ENCODE results near the gene FAM120A. TPM values are rescaled to one million over a fixed set of nuclear protein-coding genes. Genes with fewer than 3 reads are reported as not detected.

The FAM120A gene
- total and polyA plus RNA-seq, 7 donors: 37.9 to 126 (median 70.1) TPM

DNA sequence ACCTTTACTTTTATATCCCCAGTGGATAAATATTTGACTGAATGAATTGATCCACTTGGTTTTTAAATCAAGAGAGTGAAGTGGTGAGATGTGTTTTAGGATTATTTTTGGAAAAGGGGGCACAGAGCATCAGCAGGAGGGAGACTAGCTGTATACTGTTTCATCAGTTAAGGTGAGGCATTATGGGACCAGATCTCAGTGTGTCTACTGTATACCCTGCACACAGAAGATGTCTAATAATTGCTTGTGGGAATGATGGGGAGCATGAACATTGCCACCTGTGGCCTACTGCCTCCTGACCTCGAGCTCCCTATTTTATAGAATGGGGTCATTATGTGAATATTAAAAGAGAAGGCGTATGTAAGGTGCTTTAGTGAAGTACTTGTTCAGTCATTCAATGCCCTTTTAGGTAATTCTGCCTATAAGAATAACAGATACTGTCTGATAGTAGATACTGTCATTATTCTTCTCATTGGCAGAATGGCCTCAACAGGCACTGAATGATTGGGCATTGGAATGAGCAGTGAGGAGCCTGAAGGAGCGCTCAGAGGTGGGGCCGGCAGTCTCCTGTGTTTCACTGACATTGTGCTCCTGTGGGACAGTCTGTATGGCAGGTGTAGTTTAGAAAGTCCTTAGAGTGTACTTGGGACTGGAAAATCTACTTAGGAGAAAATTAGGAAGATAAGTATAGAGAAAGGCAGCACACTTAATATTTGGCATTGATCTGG lies 49.2 kb downstream of the FAM120A start:
- intact Hi-C loops (cut with DNase I): no loop called here
- H3K4me3 ChIP-seq: peak overlapping the region; percentile 53
- DNase-seq (no peak), ATAC-seq (no peak)
- no peaks in the 10 kb centered on the region for H3K27me3 ChIP-seq (ENCODE audit: insufficient read depth in 3 of 3, low read length in 2 of 3)
- peaks cover 0 to 36% of the 10 kb centered on the region in 2 donors for H3K36me3 ChIP-seq (ENCODE audit: insufficient read depth in 1 of 2, low read depth in 1 of 2)
- H3K4me1 ChIP-seq: peaks cover 36% of the 10 kb centered on the region
- H3K9me3 ChIP-seq: no peaks in the 10 kb centered on the region
- H3K27ac ChIP-seq: peak overlapping the region; percentile 5
- 83 to 90% (median 89%) methylated on average over 4 of the region's 4 CpGs for WGBS, 3 donors
- TF ChIP-seq, protein P1, sequence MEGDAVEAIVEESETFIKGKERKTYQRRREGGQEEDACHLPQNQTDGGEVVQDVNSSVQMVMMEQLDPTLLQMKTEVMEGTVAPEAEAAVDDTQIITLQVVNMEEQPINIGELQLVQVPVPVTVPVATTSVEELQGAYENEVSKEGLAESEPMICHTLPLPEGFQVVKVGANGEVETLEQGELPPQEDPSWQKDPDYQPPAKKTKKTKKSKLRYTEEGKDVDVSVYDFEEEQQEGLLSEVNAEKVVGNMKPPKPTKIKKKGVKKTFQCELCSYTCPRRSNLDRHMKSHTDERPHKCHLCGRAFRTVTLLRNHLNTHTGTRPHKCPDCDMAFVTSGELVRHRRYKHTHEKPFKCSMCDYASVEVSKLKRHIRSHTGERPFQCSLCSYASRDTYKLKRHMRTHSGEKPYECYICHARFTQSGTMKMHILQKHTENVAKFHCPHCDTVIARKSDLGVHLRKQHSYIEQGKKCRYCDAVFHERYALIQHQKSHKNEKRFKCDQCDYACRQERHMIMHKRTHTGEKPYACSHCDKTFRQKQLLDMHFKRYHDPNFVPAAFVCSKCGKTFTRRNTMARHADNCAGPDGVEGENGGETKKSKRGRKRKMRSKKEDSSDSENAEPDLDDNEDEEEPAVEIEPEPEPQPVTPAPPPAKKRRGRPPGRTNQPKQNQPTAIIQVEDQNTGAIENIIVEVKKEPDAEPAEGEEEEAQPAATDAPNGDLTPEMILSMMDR (IDR thresholded peaks at IDR 0.05): no peak

DNA sequence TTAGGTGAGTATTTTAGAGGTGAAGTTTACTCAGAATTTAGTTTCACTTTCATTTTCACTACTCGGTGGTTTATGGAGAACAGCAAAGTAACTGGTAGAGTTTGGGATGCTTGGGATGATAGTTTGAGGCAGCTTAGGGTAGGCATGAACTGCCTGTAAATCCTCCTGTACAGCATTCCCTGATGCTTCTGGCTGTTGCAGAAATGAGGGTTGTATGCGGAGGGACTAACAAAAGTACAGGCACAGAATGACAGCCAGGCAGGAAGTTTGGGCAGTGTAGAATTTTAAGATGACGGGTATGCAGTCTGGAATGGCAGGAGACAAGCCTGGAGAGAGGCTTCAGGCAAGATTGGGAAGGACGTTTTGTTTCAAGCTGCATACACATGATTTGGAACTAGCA lies 49.9 kb downstream of the FAM120A start:
- peak overlapping the region; percentile 53 for H3K4me3 ChIP-seq
- WGBS, 3 donors: 27 to 44% (median 32%) methylated on average over 4 of the region's 4 CpGs
- peaks cover 40% of the 10 kb centered on the region for H3K4me1 ChIP-seq
- H3K36me3 ChIP-seq (ENCODE audit: insufficient read depth in 1 of 2, low read depth in 1 of 2): peaks cover 0 to 32% of the 10 kb centered on the region in 2 donors
- H3K27ac ChIP-seq: peak overlapping the region; percentile 5
- H3K9me3 ChIP-seq: no peaks in the 10 kb centered on the region
- ATAC-seq (no peak), DNase-seq (no peak)
- TF ChIP-seq, protein P1 (IDR thresholded peaks at IDR 0.05): no peak
- intact Hi-C loops (cut with DNase I): no loop called here
- no peaks in the 10 kb centered on the region for H3K27me3 ChIP-seq (ENCODE audit: insufficient read depth in 3 of 3, low read length in 2 of 3)

DNA sequence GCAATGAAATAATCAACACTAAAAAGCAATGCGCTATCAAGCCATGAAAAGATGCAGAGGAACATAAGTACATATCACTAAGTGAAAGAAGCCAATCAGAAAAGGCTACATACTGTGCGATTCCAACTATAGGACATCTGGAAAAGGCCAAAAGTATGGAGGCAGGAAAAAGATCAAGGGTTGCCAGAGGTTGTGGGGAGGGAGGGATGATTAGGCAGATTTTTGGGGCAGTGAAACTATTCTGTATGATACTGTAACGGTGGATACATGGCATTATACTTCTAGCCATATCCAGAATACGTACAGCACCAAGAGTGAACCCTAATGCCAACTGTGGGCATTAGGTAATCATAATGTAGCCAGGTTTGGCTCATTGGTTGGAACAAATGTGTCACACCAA lies 51.9 kb downstream of the FAM120A start:
- Histone ChIP-seq H3K4me1 (peaks cover 51% of the 10 kb centered on the region), H3K27ac (no peak overlapping the region), H3K27me3 (ENCODE audit: insufficient read depth in 3 of 3, low read length in 2 of 3) (no peaks in the 10 kb centered on the region), H3K36me3 (ENCODE audit: insufficient read depth in 1 of 2, low read depth in 1 of 2) (peaks cover 0 to 18% of the 10 kb centered on the region in 2 donors), H3K4me3 (no peak overlapping the region), H3K9me3 (no peaks in the 10 kb centered on the region)
- TF ChIP-seq, protein P1 (IDR thresholded peaks at IDR 0.05): no peak
- 83 to 90% (median 88%) methylated on average over 4 of the region's 4 CpGs for WGBS, 3 donors
- intact Hi-C loops (cut with DNase I): no loop called here
- no peak for DNase-seq
- ATAC-seq: peak in 1 of 4 donors; percentile 42

DNA sequence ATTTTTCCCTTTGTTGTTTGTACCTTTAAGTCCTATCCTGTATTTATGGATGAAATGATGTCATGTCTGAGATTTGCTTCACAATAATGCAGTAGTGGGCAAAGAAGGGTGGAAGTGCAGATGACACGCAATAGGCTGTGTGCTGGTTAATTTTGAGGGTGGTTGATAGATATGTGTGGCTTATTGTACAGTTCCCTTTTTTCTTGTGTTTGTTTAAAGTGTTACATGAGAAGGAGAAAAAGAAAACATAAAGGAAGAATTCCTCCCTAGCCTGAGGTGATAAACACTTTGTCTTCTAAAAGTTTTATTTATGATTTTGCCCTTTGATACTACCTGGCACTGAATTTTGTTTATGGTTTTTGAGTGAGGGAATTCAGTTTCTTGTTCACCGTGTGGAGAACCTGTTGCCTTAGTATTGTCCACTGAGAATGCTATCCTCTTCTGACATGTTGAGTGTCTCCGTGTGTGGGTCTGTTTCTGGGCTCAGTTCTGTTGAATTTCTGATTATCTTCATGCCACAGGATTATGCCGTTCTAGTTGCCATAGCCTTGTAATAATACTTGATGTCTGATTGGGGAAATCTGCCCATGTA lies 54.2 kb downstream of the FAM120A start:
- DNase-seq (no peak), ATAC-seq (peak in 1 of 4 donors; percentile 31)
- Histone ChIP-seq H3K9me3 (no peaks in the 10 kb centered on the region), H3K36me3 (ENCODE audit: insufficient read depth in 1 of 2, low read depth in 1 of 2) (no peaks in the 10 kb centered on the region), H3K27me3 (ENCODE audit: insufficient read depth in 3 of 3, low read length in 2 of 3) (no peaks in the 10 kb centered on the region), H3K4me1 (peaks cover 50% of the 10 kb centered on the region), H3K4me3 (no peak overlapping the region), H3K27ac (peak overlapping the region; percentile 56)
- TF ChIP-seq, protein P1 (IDR thresholded peaks at IDR 0.05): no peak
- intact Hi-C loops (cut with DNase I): no loop called here
- 42 to 56% (median 45%) methylated on average over 4 of the region's 4 CpGs for WGBS, 3 donors

Measured in psoas muscle (tissue), 8 donors.